ENCODE measurements around the gene HBQ1. TPM values are rescaled to one million over a fixed set of nuclear protein-coding genes. Genes with fewer than 3 reads are reported as not detected.

The HBQ1 gene
- total RNA-seq, 2 donors from 2014 or later: not detected

DNA sequence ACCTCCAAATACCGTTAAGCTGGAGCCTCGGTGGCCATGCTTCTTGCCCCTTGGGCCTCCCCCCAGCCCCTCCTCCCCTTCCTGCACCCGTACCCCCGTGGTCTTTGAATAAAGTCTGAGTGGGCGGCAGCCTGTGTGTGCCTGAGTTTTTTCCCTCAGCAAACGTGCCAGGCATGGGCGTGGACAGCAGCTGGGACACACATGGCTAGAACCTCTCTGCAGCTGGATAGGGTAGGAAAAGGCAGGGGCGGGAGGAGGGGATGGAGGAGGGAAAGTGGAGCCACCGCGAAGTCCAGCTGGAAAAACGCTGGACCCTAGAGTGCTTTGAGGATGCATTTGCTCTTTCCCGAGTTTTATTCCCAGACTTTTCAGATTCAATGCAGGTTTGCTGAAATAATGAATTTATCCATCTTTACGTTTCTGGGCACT, 2.9 kb upstream of the HBQ1 start:
- H3K4me3 ChIP-seq: no peak overlapping the region
- peaks cover 10% of the 10 kb centered on the region for H3K4me1 ChIP-seq (replicated peaks)
- H3K27ac ChIP-seq: no peak overlapping the region
- H3K27me3 ChIP-seq (replicated peaks; ENCODE audit: insufficient read depth): peaks cover 11% of the 10 kb centered on the region
- no peaks in the 10 kb centered on the region for H3K36me3 ChIP-seq
- 5% methylated on average over 13 of the region's 13 CpGs for WGBS
- no peak for TF ChIP-seq POLR2AphosphoS5 (IDR thresholded peaks at IDR 0.05)
- TF ChIP-seq POLR2A (IDR thresholded peaks at IDR 0.05): no peak
- TF ChIP-seq, protein P1, sequence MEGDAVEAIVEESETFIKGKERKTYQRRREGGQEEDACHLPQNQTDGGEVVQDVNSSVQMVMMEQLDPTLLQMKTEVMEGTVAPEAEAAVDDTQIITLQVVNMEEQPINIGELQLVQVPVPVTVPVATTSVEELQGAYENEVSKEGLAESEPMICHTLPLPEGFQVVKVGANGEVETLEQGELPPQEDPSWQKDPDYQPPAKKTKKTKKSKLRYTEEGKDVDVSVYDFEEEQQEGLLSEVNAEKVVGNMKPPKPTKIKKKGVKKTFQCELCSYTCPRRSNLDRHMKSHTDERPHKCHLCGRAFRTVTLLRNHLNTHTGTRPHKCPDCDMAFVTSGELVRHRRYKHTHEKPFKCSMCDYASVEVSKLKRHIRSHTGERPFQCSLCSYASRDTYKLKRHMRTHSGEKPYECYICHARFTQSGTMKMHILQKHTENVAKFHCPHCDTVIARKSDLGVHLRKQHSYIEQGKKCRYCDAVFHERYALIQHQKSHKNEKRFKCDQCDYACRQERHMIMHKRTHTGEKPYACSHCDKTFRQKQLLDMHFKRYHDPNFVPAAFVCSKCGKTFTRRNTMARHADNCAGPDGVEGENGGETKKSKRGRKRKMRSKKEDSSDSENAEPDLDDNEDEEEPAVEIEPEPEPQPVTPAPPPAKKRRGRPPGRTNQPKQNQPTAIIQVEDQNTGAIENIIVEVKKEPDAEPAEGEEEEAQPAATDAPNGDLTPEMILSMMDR (IDR thresholded peaks at IDR 0.05): no peak
- H3K9me3 ChIP-seq: no peaks in the 10 kb centered on the region
- DNase-seq (ENCODE audit: low spot score): no peak
- intact Hi-C loops (cut with DNase I): loop anchor here (5.0 kb wide), 1 partner anchor 70 kb away; no protein-coding TSS in a partner anchor

DNA sequence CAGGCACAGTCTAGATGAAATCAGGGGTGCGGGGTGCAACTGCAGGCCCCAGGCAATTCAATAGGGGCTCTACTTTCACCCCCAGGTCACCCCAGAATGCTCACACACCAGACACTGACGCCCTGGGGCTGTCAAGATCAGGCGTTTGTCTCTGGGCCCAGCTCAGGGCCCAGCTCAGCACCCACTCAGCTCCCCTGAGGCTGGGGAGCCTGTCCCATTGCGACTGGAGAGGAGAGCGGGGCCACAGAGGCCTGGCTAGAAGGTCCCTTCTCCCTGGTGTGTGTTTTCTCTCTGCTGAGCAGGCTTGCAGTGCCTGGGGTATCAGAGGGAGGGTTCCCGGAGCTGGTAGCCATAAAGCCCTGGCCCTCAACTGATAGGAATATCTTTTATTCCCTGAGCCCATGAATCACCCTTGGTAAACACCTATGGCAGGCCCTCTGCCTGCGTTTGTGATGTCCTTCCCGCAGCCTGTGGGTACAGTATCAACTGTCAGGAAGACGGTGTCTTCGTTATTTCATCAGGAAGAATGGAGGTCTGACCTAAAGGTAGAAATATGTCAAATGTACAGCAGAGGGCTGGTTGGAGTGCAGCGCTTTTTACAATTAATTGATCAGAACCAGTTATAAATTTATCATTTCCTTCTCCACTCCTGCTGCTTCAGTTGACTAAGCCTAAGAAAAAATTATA, 2.1 kb upstream of the HBQ1 start:
- intact Hi-C loops (cut with DNase I): loop anchor here (5.0 kb wide), 1 partner anchor 71 kb away; no protein-coding TSS in a partner anchor
- Histone ChIP-seq H3K36me3 (no peaks in the 10 kb centered on the region), H3K27ac (no peak overlapping the region)

DNA sequence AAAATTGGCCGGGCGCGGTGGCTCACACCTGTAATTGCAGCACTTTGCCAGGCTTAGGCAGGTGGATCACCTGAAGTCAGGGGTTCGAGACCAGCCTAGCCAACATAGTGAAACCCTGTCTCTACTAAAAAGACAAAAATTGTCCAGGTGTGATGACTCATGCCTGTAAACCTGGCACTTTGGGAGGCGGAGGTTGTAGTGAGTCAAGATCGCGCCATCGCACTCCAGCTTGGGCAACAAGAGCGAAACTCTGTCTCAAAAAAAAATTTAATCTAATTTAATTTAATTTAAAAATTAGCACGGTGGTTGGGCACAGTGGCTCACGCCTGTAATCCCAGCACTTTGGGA, 1.6 kb upstream of the HBQ1 start:
- no peak overlapping the region for H3K27ac ChIP-seq
- no peaks in the 10 kb centered on the region for H3K36me3 ChIP-seq
- no peak for DNase-seq (ENCODE audit: low spot score)
- intact Hi-C loops (cut with DNase I): loop anchor here (5.0 kb wide), 1 partner anchor 71 kb away; no protein-coding TSS in a partner anchor
- H3K27me3 ChIP-seq (replicated peaks; ENCODE audit: insufficient read depth): peaks cover 11% of the 10 kb centered on the region
- 81% methylated on average over 11 of the region's 11 CpGs for WGBS
- H3K9me3 ChIP-seq: no peaks in the 10 kb centered on the region
- no peak overlapping the region for H3K4me3 ChIP-seq
- TF ChIP-seq, protein P1 (IDR thresholded peaks at IDR 0.05): no peak
- TF ChIP-seq POLR2AphosphoS5 (IDR thresholded peaks at IDR 0.05) (no peak), POLR2A (IDR thresholded peaks at IDR 0.05) (no peak)
- peaks cover 10% of the 10 kb centered on the region for H3K4me1 ChIP-seq (replicated peaks)

More for the DNA sequence above, 2.1 kb upstream of the HBQ1 start:
- Histone ChIP-seq H3K9me3 (no peaks in the 10 kb centered on the region), H3K27me3 (replicated peaks; ENCODE audit: insufficient read depth) (peaks cover 11% of the 10 kb centered on the region), H3K4me3 (no peak overlapping the region), H3K4me1 (replicated peaks) (peaks cover 10% of the 10 kb centered on the region)
- DNase-seq (ENCODE audit: low spot score): no peak
- TF ChIP-seq POLR2AphosphoS5 (IDR thresholded peaks at IDR 0.05) (no peak), POLR2A (IDR thresholded peaks at IDR 0.05) (no peak)
- TF ChIP-seq, protein P1 (IDR thresholded peaks at IDR 0.05): no peak
- 55% methylated on average over 11 of the region's 11 CpGs for WGBS

DNA sequence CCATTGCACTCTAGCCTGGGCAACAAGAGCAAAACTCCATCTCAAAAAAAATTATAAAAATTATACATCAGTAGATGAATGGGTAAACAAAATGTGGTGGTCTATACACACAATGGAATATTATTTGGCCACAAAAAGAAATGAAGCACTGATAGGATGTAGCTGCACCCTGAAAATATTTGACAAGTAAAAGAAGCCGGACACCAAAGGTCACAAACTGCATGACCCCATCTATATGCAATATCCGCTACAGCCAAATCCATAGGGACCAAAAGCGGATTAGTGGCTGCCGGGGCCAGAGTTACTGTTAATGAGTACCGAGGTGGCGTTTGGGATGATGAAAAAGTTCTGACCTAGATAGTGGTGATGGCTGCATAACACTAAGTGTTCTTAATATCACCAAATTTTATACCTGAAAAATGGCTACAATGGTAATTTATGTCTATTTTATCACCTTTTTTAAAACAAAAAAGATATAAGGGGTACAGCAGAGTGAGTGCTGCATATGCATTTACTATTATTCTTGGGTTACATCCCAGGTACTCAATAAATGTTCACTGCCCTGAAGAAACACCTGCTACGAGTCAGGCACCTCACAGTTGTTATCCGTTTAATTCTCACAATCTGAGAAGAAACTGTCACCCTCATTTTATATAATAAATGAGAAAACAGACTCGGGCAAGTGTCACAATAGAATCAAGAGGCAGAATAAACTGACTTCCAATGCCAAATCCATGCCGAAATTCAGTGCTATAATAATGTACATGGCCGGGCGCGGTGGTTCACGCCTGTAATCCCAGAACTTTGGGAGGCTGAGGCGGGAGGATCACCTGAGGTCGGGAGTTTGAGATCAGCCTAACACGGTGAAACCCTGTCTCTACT, 807 bp upstream of the HBQ1 start:
- intact Hi-C loops (cut with DNase I): loop anchor here (5.0 kb wide), 1 partner anchor 72 kb away; no protein-coding TSS in a partner anchor
- 73% methylated on average over 17 of the region's 17 CpGs for WGBS
- Histone ChIP-seq H3K9me3 (no peaks in the 10 kb centered on the region), H3K27me3 (replicated peaks; ENCODE audit: insufficient read depth) (peaks cover 11% of the 10 kb centered on the region), H3K27ac (no peak overlapping the region), H3K4me3 (no peak overlapping the region), H3K36me3 (no peaks in the 10 kb centered on the region), H3K4me1 (replicated peaks) (peaks cover 10% of the 10 kb centered on the region)
- TF ChIP-seq POLR2AphosphoS5 (IDR thresholded peaks at IDR 0.05): no peak
- TF ChIP-seq, protein P1 (IDR thresholded peaks at IDR 0.05): no peak
- TF ChIP-seq POLR2A (IDR thresholded peaks at IDR 0.05): no peak
- no peak for DNase-seq (ENCODE audit: low spot score)

Data from prostate gland (tissue), 2 donors.